NCI-H187 (cell line): ENCODE data around the gene HCN3.
"Not testable (repeated sequence)": the region's sequence is repeated elsewhere in the genome, so short reads cannot be mapped to it uniquely, and the experiment has no call there.

Experiments
- DNase-seq, 2 experiments: peaks; one replicate each; lab custom pipeline; 2025; lab: John Stamatoyannopoulos, UW

Gene HCN3

DNA sequence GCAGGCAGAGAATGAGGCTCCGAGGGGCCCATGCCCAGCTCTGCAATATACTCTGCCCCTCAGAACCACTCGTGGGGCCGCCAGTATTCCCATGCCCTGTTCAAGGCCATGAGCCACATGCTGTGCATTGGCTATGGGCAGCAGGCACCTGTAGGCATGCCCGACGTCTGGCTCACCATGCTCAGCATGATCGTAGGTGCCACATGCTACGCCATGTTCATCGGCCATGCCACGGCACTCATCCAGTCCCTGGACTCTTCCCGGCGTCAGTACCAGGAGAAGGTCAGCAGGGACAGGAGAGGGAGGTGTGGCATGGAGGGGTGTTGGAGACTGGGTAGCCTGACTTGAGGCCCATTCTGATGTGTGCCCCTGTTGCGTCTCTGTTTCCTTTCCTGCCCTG, 7.2 kb downstream of the HCN3 start:
- no peak for DNase-seq

GRCh38 chr1:155285063-155285462, 7.8 kb downstream of the HCN3 start:
- DNase-seq = no peak

GRCh38 chr1:155285631-155286044, 8.4 kb downstream of the HCN3 start:
- DNase-seq = no peak

DNA sequence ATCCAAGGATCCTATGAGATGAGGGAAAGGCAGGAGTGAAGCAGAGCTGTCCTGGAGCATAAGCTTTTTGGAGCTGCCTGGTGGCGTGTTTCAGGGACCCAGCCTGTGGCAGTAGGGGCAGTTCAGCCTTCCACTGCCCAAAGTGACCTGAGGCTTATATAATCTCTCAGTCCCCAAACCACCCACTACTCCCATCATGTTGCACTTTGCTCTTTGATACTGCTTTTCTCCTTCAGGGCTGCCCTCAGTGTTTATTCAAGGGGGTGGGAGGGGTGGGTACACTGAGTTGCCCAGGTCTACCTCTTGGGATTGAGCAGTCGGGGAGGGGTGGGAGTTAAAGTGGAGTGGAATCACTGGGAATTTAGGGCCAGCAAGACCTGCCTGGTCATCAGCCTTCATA, 9.3 kb downstream of the HCN3 start:
- no peak for DNase-seq

- no peak for DNase-seq
Measured at GRCh38 chr1:155287987-155288543, 10.8 kb downstream of the HCN3 start.

DNA sequence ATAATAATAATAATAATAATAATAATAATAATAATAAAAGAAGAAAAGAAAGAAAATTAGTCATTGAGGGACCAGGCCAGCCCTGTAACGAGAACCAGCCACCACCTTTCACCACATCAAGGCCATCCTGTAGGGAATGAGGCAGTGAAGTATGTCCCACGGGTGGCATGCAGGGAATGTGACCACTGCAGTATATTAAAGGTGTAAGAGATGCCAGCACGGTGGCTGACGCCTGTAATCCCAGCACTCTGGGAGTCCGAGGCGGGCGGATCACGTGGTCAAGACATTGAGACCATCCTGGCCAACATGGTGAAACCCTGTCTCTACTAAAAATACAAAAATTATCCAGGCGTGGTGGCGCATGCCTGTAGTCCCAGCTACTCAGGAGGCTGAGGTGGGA, 13.7 kb downstream of the HCN3 start:
- not testable (repeated sequence) for DNase-seq

- DNase-seq = no peak
Measured at GRCh38 chr1:155293086-155293749, 16.0 kb downstream of the HCN3 start.

DNA sequence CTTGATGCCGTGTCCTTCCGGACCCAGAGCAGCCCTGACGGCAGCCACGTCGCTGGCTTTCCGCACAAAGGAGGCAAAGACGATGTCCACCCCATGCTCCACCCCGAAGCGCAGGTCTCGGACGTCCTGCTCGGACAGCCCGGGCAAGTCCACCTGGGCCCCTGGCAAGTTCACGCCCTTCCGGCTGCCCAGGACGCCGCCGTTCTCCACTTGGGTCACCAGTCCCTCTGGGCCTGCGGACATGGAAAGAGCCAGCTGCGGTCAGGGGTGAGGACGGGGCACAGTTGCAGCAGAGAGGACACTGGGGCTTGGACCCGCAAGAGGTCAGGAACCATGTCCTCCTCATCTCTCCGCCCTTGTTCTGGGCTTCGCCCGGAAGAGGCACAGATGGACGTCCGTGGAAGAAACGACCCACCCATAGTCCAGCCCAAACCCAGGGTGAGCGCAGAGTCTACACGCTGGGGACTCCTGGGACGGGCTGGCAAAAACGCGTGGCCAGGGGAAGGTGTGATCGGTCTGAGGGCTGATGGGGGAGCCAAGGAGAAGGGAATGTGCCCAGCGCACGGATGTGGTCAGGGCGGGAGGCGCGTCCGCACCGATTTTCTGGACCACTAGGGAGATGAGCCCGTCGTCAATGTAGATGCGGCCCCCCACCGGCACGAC, 17.4 kb downstream of the HCN3 start:
- DNase-seq = no peak

DNA sequence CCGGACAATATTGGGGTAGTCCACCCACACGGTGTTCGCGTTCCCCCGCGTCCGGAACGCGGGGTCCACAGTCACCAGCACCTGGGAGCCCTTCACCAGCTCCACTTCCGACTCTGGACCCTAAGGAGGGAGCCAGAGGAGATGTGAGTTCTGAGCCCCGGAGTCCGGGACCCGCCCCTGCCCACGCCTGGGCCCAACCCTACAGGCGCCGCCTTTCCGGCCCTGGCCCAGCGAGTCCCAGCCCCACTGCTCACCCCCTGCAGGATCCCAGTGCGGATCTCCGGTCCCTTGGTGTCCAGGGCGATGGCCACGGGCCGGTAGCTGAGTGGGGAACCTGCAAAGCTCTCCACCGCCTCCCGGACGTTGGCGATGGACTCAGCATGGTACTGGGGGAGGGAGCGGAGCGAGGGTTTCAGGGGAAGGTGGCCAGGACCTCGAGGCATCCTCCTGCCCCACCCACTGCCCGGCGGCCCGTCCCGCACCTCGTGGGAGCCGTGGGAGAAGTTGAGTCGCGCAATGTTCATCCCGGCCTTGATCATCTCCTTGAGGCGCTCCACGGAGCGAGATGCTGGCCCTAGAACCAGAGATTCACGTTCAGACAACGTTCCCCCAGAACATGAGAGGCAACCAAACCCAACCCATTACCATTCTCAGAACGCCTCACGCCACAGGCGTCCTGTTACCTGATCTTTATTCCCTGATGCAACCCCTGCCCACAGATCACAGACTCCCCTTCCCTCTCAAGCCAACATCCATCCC, 18.1 kb downstream of the HCN3 start:
- no peak for DNase-seq

- no peak for DNase-seq
Measured at GRCh38 chr1:155295942-155296267, 18.6 kb downstream of the HCN3 start.

DNA sequence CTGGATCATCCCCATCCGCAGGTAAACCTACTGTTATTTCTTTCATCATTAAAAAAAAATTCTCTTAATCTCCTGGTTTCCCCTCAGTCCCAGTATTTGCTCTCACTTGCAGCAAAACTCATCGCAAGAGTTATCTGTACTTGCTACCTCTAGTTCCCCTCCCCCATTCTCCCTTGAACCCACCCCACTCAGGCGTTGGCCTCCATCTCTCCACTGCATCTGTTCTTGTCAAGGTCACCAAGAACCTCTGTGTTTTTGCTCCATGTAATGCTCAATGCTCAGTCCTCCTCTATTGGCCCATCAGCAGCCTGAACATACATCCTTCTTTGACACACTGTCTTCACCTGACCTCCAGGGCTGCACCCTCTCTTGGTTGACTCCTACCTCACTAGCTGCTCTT, 19.4 kb downstream of the HCN3 start:
- DNase-seq = no peak

DNA sequence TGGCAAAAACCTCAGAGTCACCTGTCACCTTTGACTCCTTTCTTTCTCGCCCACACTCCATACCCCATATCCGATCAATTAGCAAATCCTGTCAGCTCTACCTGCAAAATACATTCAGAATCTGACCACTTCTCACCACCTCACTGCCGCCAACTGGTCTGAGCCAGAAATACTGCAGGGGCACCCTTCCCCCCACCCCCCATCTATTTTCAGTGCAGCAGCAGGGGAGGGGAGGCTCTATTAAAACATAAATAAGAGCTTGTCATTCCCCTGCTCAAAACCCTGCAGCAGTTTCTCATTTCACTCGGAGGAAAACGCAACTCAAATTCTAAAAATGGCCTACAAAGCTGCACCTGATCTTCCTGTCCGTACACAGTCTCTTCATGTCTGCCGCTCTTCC, 20.1 kb downstream of the HCN3 start:
- no peak for DNase-seq

GRCh38 chr1:155300024-155300423, 22.8 kb downstream of the HCN3 start:
- DNase-seq = no peak

DNA sequence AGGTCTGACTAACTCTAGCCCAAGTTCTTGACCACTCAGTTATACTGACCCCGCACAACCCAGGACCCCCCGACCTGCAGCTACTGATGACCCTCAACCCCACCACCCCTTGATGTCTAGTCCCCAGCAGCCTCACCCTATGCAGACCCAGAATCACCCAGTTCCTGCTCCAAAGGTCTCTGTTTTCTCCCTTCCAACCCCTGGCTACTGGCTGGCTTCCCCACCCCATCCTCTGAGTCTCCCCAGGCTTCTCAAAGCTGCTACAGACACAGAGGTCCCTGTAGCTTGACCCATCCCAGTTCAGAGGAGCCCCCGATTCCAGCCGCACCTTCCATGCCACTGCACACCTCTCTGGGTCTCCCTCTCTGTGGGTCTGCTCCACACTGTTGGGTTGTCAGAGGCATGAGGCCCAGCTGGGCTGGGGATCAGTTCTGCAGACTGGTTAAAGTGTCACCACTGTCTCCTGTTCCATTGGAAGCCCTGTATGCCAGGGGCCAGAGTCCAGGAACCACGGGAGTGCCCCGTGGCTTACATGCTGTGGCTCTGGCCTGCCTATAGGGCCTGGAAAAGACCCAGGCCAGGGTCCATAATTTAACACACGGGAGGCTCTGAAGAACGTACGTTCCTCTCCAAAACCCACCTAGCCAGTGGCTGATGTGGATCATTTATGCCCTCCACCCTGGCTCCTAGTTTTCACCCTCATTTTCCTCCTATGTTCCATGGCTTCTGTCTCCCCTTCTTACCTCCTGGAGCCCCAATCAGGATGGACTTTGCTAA, 23.5 kb downstream of the HCN3 start:
- DNase-seq = no peak

GRCh38 chr1:155301342-155301841, 24.1 kb downstream of the HCN3 start, which contains the start of gene PKLR:
PKLR (minus strand) TSS chr1:155301438; CDS start chr1:155301395, 43 bp downstream.
- DNase-seq = no peak

DNA sequence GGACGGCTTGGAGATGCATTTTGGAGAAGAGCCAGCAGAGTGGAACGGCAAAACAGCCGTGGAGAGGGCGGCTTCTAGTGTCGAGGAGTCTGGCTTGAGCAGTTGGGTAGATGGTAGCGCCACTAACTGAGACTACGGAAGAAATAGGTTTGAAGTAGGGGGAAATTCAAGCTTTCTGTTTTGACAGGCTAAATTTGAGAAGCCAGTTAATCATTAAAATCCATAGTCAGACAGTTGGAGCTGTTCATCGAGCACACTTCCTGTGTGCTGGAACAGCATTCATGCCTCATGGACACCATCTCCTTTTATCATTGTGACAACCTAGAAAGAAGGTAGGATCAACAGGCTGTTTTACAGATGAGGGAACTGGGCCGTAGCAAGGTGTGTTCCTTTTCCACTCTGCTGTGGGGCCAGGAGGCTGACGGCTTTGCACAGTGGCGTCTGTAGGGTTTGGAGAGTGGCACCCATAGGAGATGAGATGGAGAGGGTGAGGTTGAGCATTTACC, 27.3 kb downstream of the HCN3 start:
- DNase-seq = no peak

- DNase-seq = no peak
Measured at GRCh38 chr1:155305881-155306391, 28.7 kb downstream of the HCN3 start.

DNA sequence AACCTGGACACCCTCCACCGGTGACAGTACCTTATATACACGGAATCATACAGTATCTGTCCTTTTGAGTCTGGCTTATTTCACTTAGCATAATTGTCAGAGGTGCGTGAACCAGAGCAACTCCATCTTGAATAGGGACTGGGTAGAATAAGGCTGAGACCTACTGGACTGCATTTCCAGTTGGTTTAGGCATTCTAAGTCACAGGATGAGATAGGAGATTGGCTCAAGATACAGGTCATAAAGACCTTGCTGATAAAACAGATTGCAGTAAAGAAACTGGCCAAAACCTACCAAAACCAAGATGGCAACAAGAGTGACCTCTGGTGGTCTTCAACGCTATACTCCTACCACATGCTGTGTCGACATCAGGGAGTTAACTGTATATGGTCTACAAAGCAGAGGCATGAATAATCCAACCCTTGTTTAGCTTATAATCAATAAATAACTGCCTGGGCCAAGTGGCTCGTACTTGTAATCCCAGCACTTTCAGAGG, 30.0 kb downstream of the HCN3 start:
- no peak for DNase-seq

GRCh38 chr1:155308493-155309422, 31.5 kb downstream of the HCN3 start, which contains the start of gene FDPS:
FDPS (plus strand) TSS chr1:155308866; CDS start chr1:155309790, 924 bp downstream.
- DNase-seq = peak; percentile 99 to 100

- no peak for DNase-seq
Measured at GRCh38 chr1:155309423-155310021, 32.3 kb downstream of the HCN3 start.
